K562 (cell line): ENCODE results near the gene KRT4. TPM values are rescaled to one million over a fixed set of nuclear protein-coding genes. Genes with fewer than 3 reads are reported as not detected.

Source experiments
- CREBBP ChIP-seq: IDR thresholded peaks from one replicate; pipeline ENCODE4 v1.6.1; 2012; ENCODE audit warnings: low read depth, mild to moderate bottlenecking, control low read depth, inconsistent platforms, low read length
- DMBX1 ChIP-seq: fragments of 250-450 bp; sonication (Bioruptor Pico); IDR thresholded peaks from 2 replicates; pipeline ENCODE4 v1.8.0; 2022; ENCODE audit warnings: inconsistent platforms, mild to moderate bottlenecking, moderate library complexity, borderline replicate concordance
- GTF2F1 ChIP-seq: IDR thresholded peaks from 2 replicates; pipeline ENCODE4 v1.6.1; 2011; ENCODE audit warnings: low read depth, low read length, improper control_type of control experiment
- SFPQ ChIP-seq: fragments of 200-400 bp; formaldehyde crosslinking; IDR thresholded peaks from 2 replicates; pipeline ENCODE4 v1.6.1; 2017; ENCODE audit warnings: mild to moderate bottlenecking, low read depth, low read length, moderate library complexity
- VEZF1 ChIP-seq: fragments of 200-800 bp; sonication (Bioruptor generic); IDR thresholded peaks from 2 replicates; pipeline ENCODE4 v1.6.1; 2017; ENCODE audit warnings: missing genetic modification characterization, missing compliant biosample characterization
- ZNF277 ChIP-seq: fragments of 250-450 bp; sonication (Bioruptor Pico); IDR thresholded peaks from 2 replicates; pipeline ENCODE4 v1.8.0; 2022; ENCODE audit warnings: inconsistent platforms, mild to moderate bottlenecking, moderate library complexity, borderline replicate concordance
- ZNF518B ChIP-seq: fragments of 250-450 bp; sonication (Bioruptor Pico); IDR thresholded peaks from 2 replicates; pipeline ENCODE4 v1.5.0; 2021; ENCODE audit warnings: mild to moderate bottlenecking, moderate library complexity
- polyA plus RNA-seq, 8 experiments: library from polyadenylated mRNA; depleted of rRNA in 4 of 8; stranded (reverse) in 5 of 8; unstranded in 3 of 8; fragments of >200 nt; fragmentation: Nextera tagmentation in 2 of 8; fragmentation: Illumina TruSeq in 1 of 8; extraction: Ambion mirVana in 2 of 8; extraction: Trizol in 1 of 8; gene quantifications; 2 replicates each; pipeline versions ENCODE4 v1.2.1 to v1.2.3, GENCODE V29; 2011 to 2014; ENCODE audit warnings: inconsistent platforms in 1 of 8, missing spikeins in 1 of 8
- total RNA-seq, 7 experiments: library from RNA; depleted of rRNA in 6 of 7; stranded (reverse); fragments of >200 nt in 6 of 7; fragmentation: Illumina TruSeq in 2 of 7; extraction: Trizol in 2 of 7; gene quantifications; 2 replicates each; pipeline versions ENCODE4 v1.2.1 to v1.2.3, GENCODE V29; 2011 to 2021; ENCODE audit warnings: low replicate concordance in 1 of 7

The KRT4 gene
- total and polyA plus RNA-seq, 9 of the 15 experiments (the other 6 are each of a cell fraction or from before 2014, with no cell fraction given): not detected

GRCh38 chr12:52821826-52822660 lies 8.1 kb upstream of the KRT4 start (continued):
- no peak for TF ChIP-seq SFPQ
- no peak for TF ChIP-seq GTF2F1
- TF ChIP-seq ZNF518B (CRISPR knock-in tag): no peak
- TF ChIP-seq VEZF1 (CRISPR knock-in tag): no peak
- TF ChIP-seq CREBBP: no peak
- TF ChIP-seq ZNF277 (CRISPR knock-in tag): no peak
- no peak for TF ChIP-seq DMBX1 (CRISPR knock-in tag)
